Choroid plexus epithelial cell (primary cell): ENCODE measurements around the gene POP4.
A peak's percentile ranks its signal among the peaks of the same experiment; 100 is the strongest.

ENCODE experiments used
- DNase-seq: peaks from one replicate; pipeline ENCODE4 v3.0.0-alpha.2; 2010; ENCODE audit warnings: low read depth
- H3K4me3 ChIP-seq: 2 replicates; pipeline ENCODE4 v1.5.1; 2011; ENCODE audit warnings: low read depth, mild to moderate bottlenecking, control low read depth, low read length, moderate library complexity
- CTCF ChIP-seq: conservative IDR thresholded peaks from 2 replicates; pipeline ENCODE4 v1.5.1; 2011; ENCODE audit warnings: low read depth, mild to moderate bottlenecking, control low read depth, inconsistent platforms, low read length, moderate library complexity

The POP4 gene

GRCh38 chr19:29598496-29598895, 7.6 kb upstream of the POP4 start:
- no peak for TF ChIP-seq CTCF
- H3K4me3 ChIP-seq, result no peak overlapping the region

GRCh38 chr19:29603308-29603707, 2.8 kb upstream of the POP4 start:
- no peak overlapping the region for H3K4me3 ChIP-seq
- no peak for TF ChIP-seq CTCF
- DNase-seq, result no peak

More at GRCh38 chr19:29598496-29598895, 7.6 kb upstream of the POP4 start:
- DNase-seq, result no peak

- no peak for TF ChIP-seq CTCF
- peak overlapping the region; percentile 79 for H3K4me3 ChIP-seq
- DNase-seq, result no peak
Measured at GRCh38 chr19:29606420-29606747, 301 bp downstream of the POP4 start.

- DNase-seq, result no peak
- TF ChIP-seq CTCF, result no peak
- H3K4me3 ChIP-seq, result no peak overlapping the region
Measured at GRCh38 chr19:29609636-29610035, 3.6 kb downstream of the POP4 start.

GRCh38 chr19:29610213-29610573, 4.1 kb downstream of the POP4 start:
- no peak for TF ChIP-seq CTCF
- no peak for DNase-seq
- no peak overlapping the region for H3K4me3 ChIP-seq

- peak; percentile 96 for TF ChIP-seq CTCF
- peak; percentile 92 for DNase-seq
- no peak overlapping the region for H3K4me3 ChIP-seq
Measured at GRCh38 chr19:29610574-29611271, 4.6 kb downstream of the POP4 start.

GRCh38 chr19:29612121-29612520, 6.0 kb downstream of the POP4 start:
- H3K4me3 ChIP-seq, result no peak overlapping the region
- no peak for DNase-seq

More at GRCh38 chr19:29612121-29612520, 6.0 kb downstream of the POP4 start:
- no peak for TF ChIP-seq CTCF
